Natural killer cell (primary cell): ENCODE results near the gene RGSL1. TPM values are rescaled to one million over a fixed set of nuclear protein-coding genes. Genes with fewer than 3 reads are reported as not detected.

Source experiments
- ATAC-seq, 3 donors: fragments of 150-1000 bp in 2 of 3; fragments of 200-7000 bp in 1 of 3; cut with Tn5 transposase; 1 replicate in 1 of 3; 2 replicates in 2 of 3; pipeline ENCODE4 v1.10.0; 2021; ENCODE audit warnings: mild to moderate bottlenecking in 2 of 3, moderate library complexity in 2 of 3
- DNase-seq, 2 donors: peaks; one replicate each; pipeline versions ENCODE4 v3.0.0 to v3.0.0-alpha.2; 2013 to 2021; ENCODE audit warnings: mixed read lengths in 1 of 2
- H3K27ac ChIP-seq: one replicate; pipeline ENCODE4 v1.5.1; 2013; ENCODE audit warnings: mild to moderate bottlenecking, low read length
- H3K27me3 ChIP-seq: one replicate; pipeline ENCODE4 v1.6.1; 2013; ENCODE audit warnings: low read length; ENCODE audit not compliant: control insufficient read depth, insufficient read depth
- H3K36me3 ChIP-seq: one replicate; pipeline ENCODE4 v1.6.1; 2013; ENCODE audit warnings: low read length; ENCODE audit not compliant: control insufficient read depth, insufficient read depth
- H3K4me1 ChIP-seq: one replicate; pipeline ENCODE4 v1.6.1; 2013; ENCODE audit warnings: low read length; ENCODE audit not compliant: control insufficient read depth, insufficient read depth
- H3K4me3 ChIP-seq: one replicate; pipeline ENCODE4 v1.5.1; 2013; ENCODE audit warnings: low read length
- H3K9me3 ChIP-seq: one replicate; pipeline ENCODE4 v1.6.1; 2013; ENCODE audit warnings: low read length; ENCODE audit not compliant: control insufficient read depth, insufficient read depth
- H3K27ac Mint-ChIP-seq, 2 donors: one replicate each; pipeline ENCODE4 v1.8.0; 2022; ENCODE audit warnings: mild to moderate bottlenecking in 2 of 2, mixed read lengths in 2 of 2, moderate library complexity in 1 of 2
- H3K27me3 Mint-ChIP-seq, 2 donors: one replicate each; pipeline ENCODE4 v1.8.0; 2022; ENCODE audit warnings: low read depth in 2 of 2, mixed read lengths in 2 of 2
- H3K36me3 Mint-ChIP-seq: one replicate; pipeline ENCODE4 v1.8.0; 2022; ENCODE audit warnings: mixed read lengths
- H3K4me1 Mint-ChIP-seq, 2 donors: one replicate each; pipeline ENCODE4 v1.8.0; 2022; ENCODE audit warnings: mixed read lengths in 2 of 2
- H3K4me3 Mint-ChIP-seq: one replicate; pipeline ENCODE4 v1.8.0; 2022; ENCODE audit warnings: mild to moderate bottlenecking, moderate library complexity, mixed read lengths
- H3K9me3 Mint-ChIP-seq, 2 donors: one replicate each; pipeline ENCODE4 v1.8.0; 2022; ENCODE audit warnings: mixed read lengths in 2 of 2
- WGBS: methylation state at CpG from one replicate; pipeline ENCODE4 v1.1.7; 2013; ENCODE audit warnings: missing lambda C conversion rate; ENCODE audit not compliant: insufficient coverage; 5-methylcytosine and 5-hydroxymethylcytosine counted together
- intact Hi-C: fragments of 100-400 bp; cut with micrococcal nuclease; formaldehyde crosslinking; loops from one replicate; pipeline ENCODE4 v1.14.2; 2022
- total RNA-seq, 4 donors: library from RNA; stranded (reverse); fragments of 120-200 nt in 1 of 4; gene quantifications; one replicate each; pipeline versions ENCODE4 v1.2.3 to v1.2.4, GENCODE V29; 2013 to 2022
- TF ChIP-seq, protein P1 (sequence below): fragments of 200-600 bp; IDR thresholded peaks from one replicate; pipeline ENCODE4 v1.8.0; 2022; ENCODE audit warnings: antibody characterized with exemption

The RGSL1 gene
- total RNA-seq, 3 donors from 2014 or later (not counting 1 experiment from before 2014, with no cell fraction given) = not detected

DNA sequence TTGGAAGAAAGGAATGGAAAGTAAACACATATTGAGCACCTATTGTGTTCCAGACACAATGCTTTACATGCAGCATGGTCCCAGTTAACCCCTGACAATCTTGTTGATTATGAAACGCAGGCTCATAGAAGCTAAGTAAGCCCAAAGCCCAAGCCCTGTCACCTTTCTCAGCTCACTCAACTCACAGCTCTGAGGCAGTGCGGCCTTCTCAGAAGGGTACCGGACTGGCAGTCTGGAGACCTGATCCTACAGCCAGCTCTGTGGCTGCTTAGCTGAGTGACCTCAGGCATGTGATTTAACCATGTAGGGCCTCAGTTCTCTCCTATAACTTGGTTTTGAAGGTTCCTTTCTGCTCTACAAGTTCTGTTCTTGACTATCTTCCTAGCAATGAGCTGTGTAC, 139.6 kb downstream of the RGSL1 start:
- Mint-ChIP-seq H3K36me3 (peaks cover 8% of the 10 kb centered on the region), H3K4me3 (peak overlapping the region; percentile 99), H3K27me3 (peaks cover 0 to 12% of the 10 kb centered on the region in 2 donors), H3K4me1 (peaks cover 40 to 46% of the 10 kb centered on the region in 2 donors), H3K27ac (peak overlapping the region; percentile 99), H3K9me3 (no peaks in the 10 kb centered on the region)
- Histone ChIP-seq H3K27me3 (no peaks in the 10 kb centered on the region), H3K4me3 (peak overlapping the region; percentile 98), H3K9me3 (no peaks in the 10 kb centered on the region), H3K36me3 (peaks cover 5% of the 10 kb centered on the region), H3K27ac (peak overlapping the region; percentile 99), H3K4me1 (peaks cover 16% of the 10 kb centered on the region)
- DNase-seq = peak in 1 of 2 donors; percentile 18
- 97% methylated on average over 3 of the region's 3 CpGs for WGBS
- intact Hi-C loops = loop anchor here (2.0 kb wide), 1 partner anchor 249 kb away; the partner anchor contains the start of gene DHX9
- TF ChIP-seq, protein P1, sequence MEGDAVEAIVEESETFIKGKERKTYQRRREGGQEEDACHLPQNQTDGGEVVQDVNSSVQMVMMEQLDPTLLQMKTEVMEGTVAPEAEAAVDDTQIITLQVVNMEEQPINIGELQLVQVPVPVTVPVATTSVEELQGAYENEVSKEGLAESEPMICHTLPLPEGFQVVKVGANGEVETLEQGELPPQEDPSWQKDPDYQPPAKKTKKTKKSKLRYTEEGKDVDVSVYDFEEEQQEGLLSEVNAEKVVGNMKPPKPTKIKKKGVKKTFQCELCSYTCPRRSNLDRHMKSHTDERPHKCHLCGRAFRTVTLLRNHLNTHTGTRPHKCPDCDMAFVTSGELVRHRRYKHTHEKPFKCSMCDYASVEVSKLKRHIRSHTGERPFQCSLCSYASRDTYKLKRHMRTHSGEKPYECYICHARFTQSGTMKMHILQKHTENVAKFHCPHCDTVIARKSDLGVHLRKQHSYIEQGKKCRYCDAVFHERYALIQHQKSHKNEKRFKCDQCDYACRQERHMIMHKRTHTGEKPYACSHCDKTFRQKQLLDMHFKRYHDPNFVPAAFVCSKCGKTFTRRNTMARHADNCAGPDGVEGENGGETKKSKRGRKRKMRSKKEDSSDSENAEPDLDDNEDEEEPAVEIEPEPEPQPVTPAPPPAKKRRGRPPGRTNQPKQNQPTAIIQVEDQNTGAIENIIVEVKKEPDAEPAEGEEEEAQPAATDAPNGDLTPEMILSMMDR = no peak
- ATAC-seq = no peak

DNA sequence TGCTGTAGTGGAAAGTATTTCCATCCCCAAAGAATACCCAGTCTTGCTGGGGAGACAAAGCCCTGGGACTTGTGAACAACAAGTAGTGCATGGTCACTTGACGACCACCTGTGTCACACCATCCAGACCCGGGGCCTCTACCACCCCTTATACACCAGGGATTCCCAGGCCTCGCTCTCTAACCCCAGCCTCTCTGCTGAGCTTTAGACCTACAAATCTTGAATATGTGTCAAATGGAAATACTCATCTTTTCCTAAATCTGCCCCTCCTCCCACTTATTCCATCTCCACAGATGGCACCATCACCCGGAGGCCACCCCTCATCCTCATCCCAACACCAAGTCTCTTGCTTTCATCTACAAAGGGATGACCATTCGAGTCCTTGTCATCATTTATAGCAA, 140.0 kb downstream of the RGSL1 start:
- intact Hi-C loops = loop anchor here (2.0 kb wide), 1 partner anchor 249 kb away; the partner anchor contains the start of gene DHX9
- no peak overlapping the region for H3K4me3 ChIP-seq

DNA sequence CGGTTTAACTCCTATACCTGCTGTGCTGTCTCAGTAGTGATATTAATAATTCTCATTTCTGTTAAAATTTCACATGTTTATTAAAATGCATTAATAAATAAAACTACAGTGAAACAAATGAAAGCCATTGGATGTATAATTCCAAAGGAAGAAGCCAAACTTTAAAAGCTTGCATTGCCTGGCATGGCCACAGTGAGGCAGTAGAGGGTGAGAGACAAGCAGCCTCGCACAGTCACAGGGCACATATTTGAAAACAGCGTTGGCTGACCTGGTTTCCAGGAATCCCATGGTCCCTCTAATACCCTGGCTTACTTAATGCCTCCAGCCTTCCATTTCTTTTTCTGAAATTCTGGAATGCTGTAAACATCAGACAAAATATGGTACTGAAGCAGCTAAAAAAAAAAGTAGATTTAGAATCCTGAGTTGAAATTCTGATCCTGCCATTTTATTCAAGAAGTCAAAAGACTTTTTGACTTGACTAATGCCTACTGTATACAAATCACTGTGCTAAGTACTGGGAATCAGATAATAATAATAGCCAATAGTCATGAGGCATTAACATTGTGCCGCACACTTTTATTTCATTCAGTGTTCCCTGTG, 145.8 kb downstream of the RGSL1 start:
- H3K4me1 Mint-ChIP-seq = no peaks in the 10 kb centered on the region
- no peak overlapping the region for H3K27ac ChIP-seq
- H3K36me3 ChIP-seq = no peaks in the 10 kb centered on the region
- no peak overlapping the region for H3K4me3 Mint-ChIP-seq
- TF ChIP-seq, protein P1 = peak; percentile 91
- H3K4me3 ChIP-seq = no peak overlapping the region
- no peaks in the 10 kb centered on the region for H3K4me1 ChIP-seq
- no peaks in the 10 kb centered on the region for H3K9me3 ChIP-seq
- ATAC-seq (peak; percentile 74 to 95 (median 81)), DNase-seq (peak; percentile 50 to 81)
- H3K9me3 Mint-ChIP-seq = no peaks in the 10 kb centered on the region
- 33% methylated on average over 3 of the region's 4 CpGs for WGBS
- no peak overlapping the region for H3K27ac Mint-ChIP-seq
- intact Hi-C loops = loop anchor here (1.0 kb wide), 1 partner anchor 189 kb away; no protein-coding TSS in a partner anchor
- H3K27me3 Mint-ChIP-seq = peaks cover 9 to 12% of the 10 kb centered on the region in 2 donors
- no peaks in the 10 kb centered on the region for H3K27me3 ChIP-seq
- H3K36me3 Mint-ChIP-seq = no peaks in the 10 kb centered on the region

More for the DNA sequence above, 140.0 kb downstream of the RGSL1 start:
- no peak for DNase-seq
- Histone ChIP-seq H3K36me3 (peaks cover 5% of the 10 kb centered on the region), H3K9me3 (no peaks in the 10 kb centered on the region), H3K27me3 (no peaks in the 10 kb centered on the region), H3K27ac (peak overlapping the region; percentile 99), H3K4me1 (peaks cover 14% of the 10 kb centered on the region)
- Mint-ChIP-seq H3K27ac (peak overlapping the region; percentile 99), H3K4me3 (peak overlapping the region; percentile 99), H3K9me3 (no peaks in the 10 kb centered on the region), H3K27me3 (peaks cover 0 to 12% of the 10 kb centered on the region in 2 donors), H3K36me3 (peaks cover 8% of the 10 kb centered on the region), H3K4me1 (peaks cover 36 to 42% of the 10 kb centered on the region in 2 donors)
- ATAC-seq = no peak
- TF ChIP-seq, protein P1 = no peak
- WGBS = 97% methylated on average over 5 of the region's 5 CpGs
